Measurements from ENCODE around the gene MAST2. TPM values are rescaled to one million over a fixed set of nuclear protein-coding genes. Genes with fewer than 3 reads are reported as not detected.
A peak's percentile ranks its signal among the peaks of the same experiment; 100 is the strongest.

The MAST2 gene
- total and polyA plus RNA-seq, 2 donors (not counting 3 experiments of a cell fraction or from before 2014, with no cell fraction given) = 25.0 to 41.2 TPM

- dilution Hi-C loops (cut with MboI; ENCODE audit: extremely low pct_ligation_motif_present, low sequenced_read_pairs) (loop anchor here (25.0 kb wide), 1 partner anchor 148 kb away; the partner anchor contains the start of genes P3R3URF, POMGNT1 and TSPAN1), intact Hi-C loops (cut with micrococcal nuclease) (no loop called here)
- POLR2A ChIA-PET = no interaction called here
- Histone ChIP-seq H3K9me1 (replicated peaks; ENCODE audit: control insufficient read depth, extremely low read depth, insufficient read depth, low read length) (no peaks in the 10 kb centered on the region), H3K27ac (ENCODE audit: insufficient read depth, low read depth, low read length) (no peak overlapping the region), H3K79me2 (ENCODE audit: control insufficient read depth, insufficient read depth, low read length) (no peaks in the 10 kb centered on the region), H3K36me3 (ENCODE audit: control insufficient read depth in 2 of 2, extremely low read depth in 1 of 2, insufficient read depth in 2 of 2, low read length in 2 of 2) (peaks cover 0 to 9% of the 10 kb centered on the region in 2 experiments), H3K4me2 (ENCODE audit: insufficient read depth, low read length) (no peak overlapping the region), H3K9me3 (replicated peaks; ENCODE audit: control insufficient read depth, insufficient read depth, low read length) (no peaks in the 10 kb centered on the region), H3K27me3 (ENCODE audit: control insufficient read depth in 2 of 2, insufficient read depth in 2 of 2, low read length in 2 of 2) (no peaks in the 10 kb centered on the region), H3K9ac (replicated peaks; ENCODE audit: extremely low read depth, insufficient read depth, low read length) (no peak overlapping the region), H4K20me1 (replicated peaks; ENCODE audit: control insufficient read depth, extremely low read depth, insufficient read depth, low read length) (no peaks in the 10 kb centered on the region), H3K4me1 (ENCODE audit: control insufficient read depth, extremely low read depth, insufficient read depth, low read length) (peaks cover 4% of the 10 kb centered on the region), H3K4me3 (replicated peaks in 1 of 3; ENCODE audit: insufficient read depth in 1 of 3, low read depth in 1 of 3, low read length in 3 of 3) (no peak overlapping the region), H2AFZ (ENCODE audit: low read depth, low read length) (no peak overlapping the region)
- FAIRE-seq (no peak), DNase-seq (ENCODE audit: low read depth, low spot score) (peak; percentile 83)
- BruUV-seq (replicated peaks) = no TSS peak
- no peak for TF ChIP-seq FOS (IDR thresholded peaks at IDR 0.05; ENCODE audit: borderline replicate concordance, insufficient read depth, low read length)
- TF ChIP-seq POLR2A (IDR thresholded peaks at IDR 0.05; ENCODE audit: low read depth, low read length) = no peak
- no peak for TF ChIP-seq EZH2 (IDR thresholded peaks at IDR 0.05; ENCODE audit: borderline replicate concordance, low read depth, low read length, severe bottlenecking)
- no peak for TF ChIP-seq POLR2AphosphoS5 (IDR thresholded peaks at IDR 0.05; ENCODE audit: insufficient read depth, low read depth, low read length)
- TF ChIP-seq GATA2 (IDR thresholded peaks at IDR 0.05; ENCODE audit: insufficient read depth, insufficient read length, low read depth, low read length) = no peak
- no peak for TF ChIP-seq MYC (IDR thresholded peaks at IDR 0.05; ENCODE audit: low read depth, low read length)
- no peak for TF ChIP-seq JUN (IDR thresholded peaks at IDR 0.05; ENCODE audit: borderline replicate concordance, insufficient read depth, insufficient read length, low read depth)
- no peak for TF ChIP-seq CTCF (IDR thresholded peaks at IDR 0.05; ENCODE audit: extremely low read depth in 1 of 2, insufficient read depth in 1 of 2, low read depth in 1 of 2, low read length in 2 of 2)
- CTCF ChIA-PET = interaction anchor here (0.9 to 8.3 kb wide), 13 partner anchors 10 to 184 kb away, joined by 3 to 146 read pairs (median 4); partner anchors contain the start of genes PIK3R3 and TSPAN1
Measured at GRCh38 chr1:46039571-46040052, 236.2 kb downstream of the MAST2 start.

Data from endothelial cell of umbilical vein (primary cell).